AG04449 (cell line): ENCODE measurements around the gene RNGTT.
A peak's percentile ranks its signal among the peaks of the same experiment; 100 is the strongest.

Experiments
- CTCF ChIA-PET: fragments of 350-600 bp; formaldehyde crosslinking; extraction: SDS; loops from one replicate; lab custom pipeline; 2021; ENCODE audit warnings: antibody characterized with exemption; lab: Yijun Ruan, JAX
- POLR2A ChIA-PET: fragments of 400-600, 350-600 bp; formaldehyde crosslinking; extraction: SDS; loops from one replicate; lab custom pipeline; 2020; ENCODE audit warnings: antibody characterized with exemption, inconsistent platforms; lab: Yijun Ruan, JAX
- DNase-seq: peaks from one replicate; pipeline ENCODE4 v3.0.0-alpha.2; 2010; ENCODE audit warnings: low read depth, low spot score
- H3K4me3 ChIP-seq: 2 replicates; pipeline ENCODE4 v1.5.1; 2011; ENCODE audit warnings: low read depth, mild to moderate bottlenecking, control low read depth, low read length
- TF ChIP-seq, protein P1 (sequence below): IDR thresholded peaks from one replicate; pipeline ENCODE4 v1.5.1; 2011; ENCODE audit warnings: mild to moderate bottlenecking, moderate library complexity, low read length, control low read depth, inconsistent platforms; ENCODE audit not compliant: insufficient read depth; ENCODE audit errors: missing control alignments

Gene RNGTT

GRCh38 chr6:88963139-88964090 is at the start of gene RNGTT:
RNGTT (minus strand) TSS chr6:88963618; CDS start chr6:88963409, 209 bp downstream.
- peak within 1 kb of the TSS; percentile 99 for H3K4me3 ChIP-seq
- DNase-seq: peak; percentile 82
- CTCF ChIA-PET: interaction anchor here (0.7 to 1.4 kb wide), 6 partner anchors 10 to 348 kb away, joined by 3 to 5 read pairs (median 3); no protein-coding TSS in a partner anchor
- POLR2A ChIA-PET: interaction anchor here (0.7 to 1.0 kb wide), 4 partner anchors 14 to 675 kb away, joined by 3 to 6 read pairs (median 3); partner anchors contain the start of genes LYRM2, PNRC1 and UBE2J1
- TF ChIP-seq, protein P1, sequence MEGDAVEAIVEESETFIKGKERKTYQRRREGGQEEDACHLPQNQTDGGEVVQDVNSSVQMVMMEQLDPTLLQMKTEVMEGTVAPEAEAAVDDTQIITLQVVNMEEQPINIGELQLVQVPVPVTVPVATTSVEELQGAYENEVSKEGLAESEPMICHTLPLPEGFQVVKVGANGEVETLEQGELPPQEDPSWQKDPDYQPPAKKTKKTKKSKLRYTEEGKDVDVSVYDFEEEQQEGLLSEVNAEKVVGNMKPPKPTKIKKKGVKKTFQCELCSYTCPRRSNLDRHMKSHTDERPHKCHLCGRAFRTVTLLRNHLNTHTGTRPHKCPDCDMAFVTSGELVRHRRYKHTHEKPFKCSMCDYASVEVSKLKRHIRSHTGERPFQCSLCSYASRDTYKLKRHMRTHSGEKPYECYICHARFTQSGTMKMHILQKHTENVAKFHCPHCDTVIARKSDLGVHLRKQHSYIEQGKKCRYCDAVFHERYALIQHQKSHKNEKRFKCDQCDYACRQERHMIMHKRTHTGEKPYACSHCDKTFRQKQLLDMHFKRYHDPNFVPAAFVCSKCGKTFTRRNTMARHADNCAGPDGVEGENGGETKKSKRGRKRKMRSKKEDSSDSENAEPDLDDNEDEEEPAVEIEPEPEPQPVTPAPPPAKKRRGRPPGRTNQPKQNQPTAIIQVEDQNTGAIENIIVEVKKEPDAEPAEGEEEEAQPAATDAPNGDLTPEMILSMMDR: no peak

- ChIA-PET CTCF (interaction anchor here (1.5 kb wide), 1 partner anchor 29 kb away, joined by 5 read pairs; no protein-coding TSS in a partner anchor), POLR2A (no interaction called here)
- TF ChIP-seq, protein P1: no peak
- no peak for DNase-seq
- H3K4me3 ChIP-seq: no peak overlapping the region
These were observed 48.0 kb upstream of the RNGTT start for GRCh38 chr6:89011436-89011835.

- CTCF ChIA-PET: interaction anchor here (1.5 kb wide), 1 partner anchor 28 kb away, joined by 5 read pairs; no protein-coding TSS in a partner anchor
- POLR2A ChIA-PET: no interaction called here
- TF ChIP-seq, protein P1: no peak
- H3K4me3 ChIP-seq: no peak overlapping the region
- no peak for DNase-seq
These were observed 47.4 kb upstream of the RNGTT start for GRCh38 chr6:89010825-89011224.

GRCh38 chr6:89009624-89010059 is 46.2 kb upstream of the RNGTT start:
- POLR2A ChIA-PET: no interaction called here
- TF ChIP-seq, protein P1: no peak
- CTCF ChIA-PET: interaction anchor here (2.7 kb wide), 1 partner anchor 27 kb away, joined by 12 read pairs; no protein-coding TSS in a partner anchor
- no peak overlapping the region for H3K4me3 ChIP-seq
- no peak for DNase-seq

GRCh38 chr6:89008815-89009374 is 45.5 kb upstream of the RNGTT start:
- ChIA-PET POLR2A (no interaction called here), CTCF (interaction anchor here (2.7 kb wide), 1 partner anchor 26 kb away, joined by 12 read pairs; no protein-coding TSS in a partner anchor)
- TF ChIP-seq, protein P1: no peak
- no peak overlapping the region for H3K4me3 ChIP-seq
- no peak for DNase-seq
